GM12864 (cell line): ENCODE data around the gene GALNT12.

ENCODE experiments used
- DNase-seq: peaks from one replicate; pipeline ENCODE4 v3.0.0-alpha.2; 2011; ENCODE audit warnings: low read depth
- H3K4me3 ChIP-seq: 2 replicates; pipeline ENCODE4 v1.5.1; 2011; ENCODE audit warnings: mild to moderate bottlenecking, low read depth, low read length, control low read depth
- CTCF ChIP-seq: IDR thresholded peaks from 2 replicates; pipeline ENCODE4 v1.5.1; 2011; ENCODE audit warnings: low read depth, mild to moderate bottlenecking, moderate library complexity, low read length, control low read depth, inconsistent platforms; ENCODE audit errors: missing control alignments

Gene GALNT12

GRCh38 chr9:98775831-98776441, 31.5 kb upstream of the GALNT12 start:
- peak; percentile 34 for DNase-seq
- peak; percentile 81 for TF ChIP-seq CTCF
- no peak overlapping the region for H3K4me3 ChIP-seq

GRCh38 chr9:98777618-98778017, 29.9 kb upstream of the GALNT12 start:
- DNase-seq, result no peak
- TF ChIP-seq CTCF, result no peak
- H3K4me3 ChIP-seq, result no peak overlapping the region

GRCh38 chr9:98778251-98778650, 29.2 kb upstream of the GALNT12 start:
- DNase-seq, result no peak
- H3K4me3 ChIP-seq, result no peak overlapping the region
- TF ChIP-seq CTCF, result no peak

- no peak overlapping the region for H3K4me3 ChIP-seq
- DNase-seq, result no peak
- TF ChIP-seq CTCF, result no peak
Measured at GRCh38 chr9:98778711-98779530, 28.5 kb upstream of the GALNT12 start.

DNA sequence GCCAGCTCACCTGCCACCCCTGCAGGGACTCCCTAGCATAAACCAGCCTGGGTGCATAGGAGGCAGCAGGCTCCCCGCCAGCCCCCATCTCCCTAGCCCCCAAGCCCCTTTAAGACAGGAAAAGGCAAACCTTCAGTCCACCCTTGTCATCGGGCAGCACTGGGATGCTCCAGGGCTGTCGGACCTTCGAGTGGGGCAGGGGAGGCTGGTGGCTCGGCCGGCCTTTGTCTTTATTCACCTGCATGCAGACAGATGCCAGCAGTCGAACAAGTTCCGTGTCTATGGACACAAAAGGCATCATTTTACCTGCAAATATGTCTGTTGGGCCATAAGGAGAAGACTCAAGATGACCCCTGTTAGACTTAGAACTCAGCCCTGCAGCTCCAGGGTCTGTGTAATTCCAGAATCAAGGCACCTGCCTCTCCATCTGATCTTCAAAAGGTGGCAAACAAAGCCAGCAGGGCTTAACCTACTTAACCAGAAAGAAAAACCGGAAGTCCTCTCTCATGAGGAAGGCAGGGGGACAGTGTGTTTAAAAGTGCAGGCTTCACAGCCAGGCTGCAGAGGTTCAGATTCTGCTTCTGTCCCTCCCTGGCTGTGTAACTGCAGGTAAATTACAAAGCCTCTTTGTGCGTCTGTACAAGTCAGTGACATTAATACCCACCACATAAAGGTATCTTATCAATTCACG, 27.3 kb upstream of the GALNT12 start:
- no peak for DNase-seq
- TF ChIP-seq CTCF, result no peak
- H3K4me3 ChIP-seq, result no peak overlapping the region

GRCh38 chr9:98781588-98782383, 25.7 kb upstream of the GALNT12 start:
- no peak for TF ChIP-seq CTCF
- no peak for DNase-seq
- no peak overlapping the region for H3K4me3 ChIP-seq
